MM.1S (cell line): ENCODE measurements around the gene SETD2.

ENCODE experiments used
- DNase-seq: peaks from one replicate; pipeline ENCODE4 v3.0.0-alpha.2; 2015
- H2AFZ ChIP-seq: fragments of 300-600 bp; sonication (generic); 2 replicates; pipeline ENCODE4 v1.6.0; 2016; ENCODE audit warnings: antibody characterized with exemption, low read length
- H3F3A ChIP-seq: fragments of 300-600 bp; sonication (generic); 2 replicates; pipeline ENCODE4 v1.6.1; 2016; ENCODE audit warnings: mild to moderate bottlenecking, antibody characterized with exemption, low read length, moderate library complexity, mixed read lengths; ENCODE audit not compliant: insufficient read depth
- H3K27ac ChIP-seq: fragments of 300-600 bp; sonication (generic); 2 replicates; pipeline ENCODE4 v1.5.1; 2016; ENCODE audit warnings: mild to moderate bottlenecking, low read length
- H3K27me3 ChIP-seq: fragments of 300-600 bp; sonication (generic); replicated peaks from 2 replicates; pipeline ENCODE4 v1.6.0; 2016; ENCODE audit warnings: low read length; ENCODE audit not compliant: insufficient read depth
- H3K36me3 ChIP-seq: fragments of 300-600 bp; sonication (generic); replicated peaks from 2 replicates; pipeline ENCODE4 v1.6.1; 2016; ENCODE audit warnings: mild to moderate bottlenecking, low read length, mixed read lengths; ENCODE audit not compliant: insufficient read depth
- H3K4me1 ChIP-seq: fragments of 300-600 bp; sonication (generic); 2 replicates; pipeline ENCODE4 v1.6.1; 2016; ENCODE audit warnings: low read length, mixed read lengths
- H3K4me2 ChIP-seq: fragments of 300-600 bp; sonication (generic); 2 replicates; pipeline ENCODE4 v1.6.0; 2016; ENCODE audit warnings: low read depth, low read length
- H3K4me3 ChIP-seq: fragments of 300-600 bp; sonication (generic); 2 replicates; pipeline ENCODE4 v1.5.1; 2016; ENCODE audit warnings: low read length, mixed read lengths
- H3K79me2 ChIP-seq: fragments of 300-600 bp; sonication (generic); 2 replicates; pipeline ENCODE4 v1.6.1; 2016; ENCODE audit warnings: mixed run types, low read length, mixed read lengths
- H3K9ac ChIP-seq: fragments of 300-600 bp; sonication (generic); 2 replicates; pipeline ENCODE4 v1.6.1; 2016; ENCODE audit warnings: low read length, mixed read lengths
- H3K9me2 ChIP-seq: fragments of 300-600 bp; sonication (generic); replicated peaks from 2 replicates; pipeline ENCODE4 v1.6.1; 2016; ENCODE audit warnings: mild to moderate bottlenecking, low read length, mixed read lengths; ENCODE audit not compliant: insufficient read depth
- H3K9me3 ChIP-seq: fragments of 300-600 bp; sonication (generic); replicated peaks from 2 replicates; pipeline ENCODE4 v1.6.1; 2016; ENCODE audit warnings: mild to moderate bottlenecking, low read length, mixed read lengths; ENCODE audit not compliant: insufficient read depth
- H4K20me1 ChIP-seq: fragments of 300-600 bp; sonication (generic); 2 replicates; pipeline ENCODE4 v1.6.1; 2016; ENCODE audit warnings: mild to moderate bottlenecking, low read length, moderate library complexity, mixed read lengths; ENCODE audit not compliant: insufficient read depth
- CTCF ChIP-seq: fragments of 300-600 bp; sonication (generic); IDR thresholded peaks from 2 replicates; pipeline ENCODE4 v1.5.1; 2016; ENCODE audit warnings: antibody characterized with exemption, low read length, mixed read lengths
- EZH2 ChIP-seq: fragments of 300-600 bp; sonication (generic); optimal IDR thresholded peaks from 2 replicates; pipeline ENCODE3; 2017; ENCODE audit warnings: low read depth, mild to moderate bottlenecking, antibody characterized with exemption, low read length, mixed read lengths
- EZH2phosphoT487 ChIP-seq: fragments of 300-600 bp; sonication (generic); IDR thresholded peaks from 2 replicates; pipeline ENCODE4 v1.6.1; 2018; ENCODE audit warnings: antibody characterized with exemption, low read length

SETD2 gene

GRCh38 chr3:47003461-47004368 lies 160.2 kb downstream of the SETD2 start:
- H3K4me1 ChIP-seq = no peaks in the 10 kb centered on the region
- H3K4me3 ChIP-seq = no peak overlapping the region
- H3K36me3 ChIP-seq = no peaks in the 10 kb centered on the region; the same call in 1 of the 2 replicates
- no peaks in the 10 kb centered on the region for H3F3A ChIP-seq
- no peaks in the 10 kb centered on the region for H3K9me2 ChIP-seq
- no peaks in the 10 kb centered on the region for H3K9me3 ChIP-seq
- DNase-seq = no peak
- no peaks in the 10 kb centered on the region for H3K79me2 ChIP-seq
- TF ChIP-seq CTCF = no peak
- TF ChIP-seq EZH2phosphoT487 = no peak
- TF ChIP-seq EZH2 = no peak
- no peak overlapping the region for H3K9ac ChIP-seq
- no peak overlapping the region for H3K4me2 ChIP-seq
- no peak overlapping the region for H3K27ac ChIP-seq
- H4K20me1 ChIP-seq = no peaks in the 10 kb centered on the region
- H3K27me3 ChIP-seq = no peaks in the 10 kb centered on the region
- no peak overlapping the region for H2AFZ ChIP-seq

- Histone ChIP-seq H3K9me3 (no peaks in the 10 kb centered on the region), H4K20me1 (no peaks in the 10 kb centered on the region), H3K27me3 (no peaks in the 10 kb centered on the region), H3K79me2 (no peaks in the 10 kb centered on the region), H3K9ac (no peak overlapping the region), H3F3A (no peaks in the 10 kb centered on the region), H3K9me2 (no peaks in the 10 kb centered on the region), H3K36me3 (no peaks in the 10 kb centered on the region; the same call in 1 of the 2 replicates), H3K4me1 (no peaks in the 10 kb centered on the region), H3K4me2 (no peak overlapping the region), H3K4me3 (no peak overlapping the region), H2AFZ (no peak overlapping the region), H3K27ac (no peak overlapping the region)
- DNase-seq = no peak
- TF ChIP-seq EZH2 (no peak), EZH2phosphoT487 (no peak), CTCF (no peak)
Observed at GRCh38 chr3:47003056-47003410, 160.9 kb downstream of the SETD2 start.

GRCh38 chr3:47002171-47003055 lies 161.5 kb downstream of the SETD2 start:
- no peak for TF ChIP-seq EZH2
- no peak for TF ChIP-seq CTCF
- TF ChIP-seq EZH2phosphoT487 = no peak
- no peaks in the 10 kb centered on the region for H4K20me1 ChIP-seq
- no peak overlapping the region for H3K4me3 ChIP-seq
- H3K79me2 ChIP-seq = no peaks in the 10 kb centered on the region
- H3K36me3 ChIP-seq = no peaks in the 10 kb centered on the region; the same call in 1 of the 2 replicates
- H3K9me2 ChIP-seq = no peaks in the 10 kb centered on the region
- no peak overlapping the region for H3K27ac ChIP-seq
- no peak overlapping the region for H2AFZ ChIP-seq
- H3K9ac ChIP-seq = no peak overlapping the region
- H3K9me3 ChIP-seq = no peaks in the 10 kb centered on the region
- DNase-seq = no peak
- H3K4me1 ChIP-seq = no peaks in the 10 kb centered on the region
- H3K4me2 ChIP-seq = no peak overlapping the region
- H3F3A ChIP-seq = no peaks in the 10 kb centered on the region
- H3K27me3 ChIP-seq = no peaks in the 10 kb centered on the region
